Measurements from ENCODE around the gene RGS18. TPM values are rescaled to one million over a fixed set of nuclear protein-coding genes. Genes with fewer than 3 reads are reported as not detected.

RGS18 gene
- total and polyA plus RNA-seq, 9 of the 15 experiments (the other 6 are each of a cell fraction or from before 2014, with no cell fraction given) = 0.03 to 0.11 (median 0.05) TPM; not detected in 5

GRCh38 chr1:192167911-192168700 is 9.8 kb downstream of the RGS18 start:
- H3K9me3 ChIP-seq (replicated peaks; ENCODE audit: control insufficient read depth, insufficient read depth, low read depth, low read length) = peaks cover 9% of the 10 kb centered on the region
- BruUV-seq (replicated peaks) = no TSS peak
- in situ Hi-C loops (cut with MboI) = no loop called here
- no peaks in the 10 kb centered on the region for H3K36me3 ChIP-seq (ENCODE audit: control insufficient read depth, insufficient read depth, low read length)
- H3K9me1 ChIP-seq (ENCODE audit: control insufficient read depth, insufficient read depth, low read length) = no peaks in the 10 kb centered on the region
- DNase-seq (ENCODE audit: extremely low read depth in 1 of 4, low spot score in 3 of 4) (no peak), ATAC-seq (no peak), FAIRE-seq (no peak)
- H2AFZ ChIP-seq (ENCODE audit: low read depth, low read length) = peak overlapping the region; percentile 36
- no peak overlapping the region for H3K4me2 ChIP-seq (ENCODE audit: insufficient read depth, low read length)
- POLR2A ChIA-PET = no interaction called here
- H3K79me2 ChIP-seq (ENCODE audit: control insufficient read depth, insufficient read depth, low read length) = no peaks in the 10 kb centered on the region
- H3K27ac ChIP-seq (ENCODE audit: extremely low read depth, low read depth, low read length) = no peak overlapping the region
- H4K20me1 ChIP-seq (replicated peaks; ENCODE audit: control insufficient read depth, insufficient read depth, low read length) = no peaks in the 10 kb centered on the region
- CTCF ChIA-PET (ENCODE audit: low intra/inter-chr PET ratio) = no interaction called here
- intact Hi-C loops (cut with micrococcal nuclease) = no loop called here
- 54% methylated on average over 3 of the region's 3 CpGs for WGBS (ENCODE audit: insufficient coverage, low coverage, missing lambda C conversion rate)
- no peak for TF ChIP-seq PHF20 (IDR thresholded peaks at IDR 0.05; ENCODE audit: partially characterized antibody)
- H3K4me1 ChIP-seq (replicated peaks in 1 of 2; ENCODE audit: control insufficient read depth in 2 of 2, insufficient read depth in 2 of 2, low read length in 2 of 2) = peaks cover 0 to 13% of the 10 kb centered on the region in 2 experiments; a peak in 2 of 5 replicates
- H3K4me3 ChIP-seq = no peak overlapping the region
- H3K27me3 ChIP-seq (ENCODE audit: control insufficient read depth in 2 of 2, insufficient read depth in 2 of 2, low read length in 2 of 2) = no peaks in the 10 kb centered on the region
- H3K9ac ChIP-seq (ENCODE audit: insufficient read depth in 1 of 2, low read depth in 2 of 2, low read length in 2 of 2) = no peak overlapping the region

- Histone ChIP-seq H3K9me3 (replicated peaks; ENCODE audit: control insufficient read depth, insufficient read depth, low read depth, low read length) (peaks cover 8% of the 10 kb centered on the region), H3K4me3 (no peak overlapping the region), H4K20me1 (replicated peaks; ENCODE audit: control insufficient read depth, insufficient read depth, low read length) (no peaks in the 10 kb centered on the region), H3K36me3 (ENCODE audit: control insufficient read depth, insufficient read depth, low read length) (no peaks in the 10 kb centered on the region), H2AFZ (ENCODE audit: low read depth, low read length) (peak overlapping the region; percentile 86), H3K9me1 (ENCODE audit: control insufficient read depth, insufficient read depth, low read length) (no peaks in the 10 kb centered on the region), H3K79me2 (ENCODE audit: control insufficient read depth, insufficient read depth, low read length) (no peaks in the 10 kb centered on the region), H3K4me1 (replicated peaks in 1 of 2; ENCODE audit: control insufficient read depth in 2 of 2, insufficient read depth in 2 of 2, low read length in 2 of 2) (peaks cover 0 to 13% of the 10 kb centered on the region in 2 experiments; a peak in 2 of 5 replicates), H3K9ac (ENCODE audit: insufficient read depth in 1 of 2, low read depth in 2 of 2, low read length in 2 of 2) (no peak overlapping the region), H3K4me2 (ENCODE audit: insufficient read depth, low read length) (no peak overlapping the region), H3K27me3 (ENCODE audit: control insufficient read depth in 2 of 2, insufficient read depth in 2 of 2, low read length in 2 of 2) (no peaks in the 10 kb centered on the region), H3K27ac (ENCODE audit: extremely low read depth, low read depth, low read length) (no peak overlapping the region)
- BruUV-seq (replicated peaks) = no TSS peak
- intact Hi-C loops (cut with micrococcal nuclease) = no loop called here
- ChIA-PET POLR2A (no interaction called here), CTCF (ENCODE audit: low intra/inter-chr PET ratio) (no interaction called here)
- TF ChIP-seq MAFF (IDR thresholded peaks at IDR 0.05; ENCODE audit: low read length) (0 out of 2 replicates have a peak, but pooled peaks have one; percentile 15), C11orf30 (IDR thresholded peaks at IDR 0.05; ENCODE audit: low read depth) (peak; percentile 60; the same call in 1 of the 2 replicates), ZNF316 (IDR thresholded peaks at IDR 0.05) (peak; percentile 78), E2F6 (IDR thresholded peaks at IDR 0.05; ENCODE audit: borderline replicate concordance in 1 of 2, extremely low read depth in 1 of 2, insufficient read depth in 1 of 2, insufficient read length in 1 of 2, low read depth in 1 of 2, low read length in 1 of 2, poor library complexity in 1 of 2, severe bottlenecking in 1 of 2) (no peak), HDGF (IDR thresholded peaks at IDR 0.05) (no peak)
- ATAC-seq = no peak
- 47% methylated on average over 4 of the region's 4 CpGs for WGBS (ENCODE audit: insufficient coverage, low coverage, missing lambda C conversion rate)
- DNase-seq (ENCODE audit: extremely low read depth in 1 of 4, low spot score in 3 of 4) = no peak
- FAIRE-seq = no peak
- in situ Hi-C loops (cut with MboI) = no loop called here
Measured at GRCh38 chr1:192168964-192169363, 10.7 kb downstream of the RGS18 start.
